Ishikawa (cell line): Measurements from ENCODE around the gene RELT.

Experiments
- CEBPB ChIP-seq: IDR thresholded peaks from 2 replicates; pipeline ENCODE4 v1.6.1; 2012
- EP300 ChIP-seq: IDR thresholded peaks from 2 replicates; pipeline ENCODE4 v1.6.1; 2012; ENCODE audit warnings: borderline replicate concordance
- RAD21 ChIP-seq: IDR thresholded peaks from 2 replicates; pipeline ENCODE4 v1.6.1; 2012; ENCODE audit warnings: low read depth
- TCF12 ChIP-seq: IDR thresholded peaks from 2 replicates; pipeline ENCODE4 v1.6.1; 2012; ENCODE audit warnings: low read depth
- TF ChIP-seq, protein P1 (sequence below): IDR thresholded peaks from 2 replicates; pipeline ENCODE4 v1.6.1; 2012; ENCODE audit warnings: low read depth, mild to moderate bottlenecking

- no peak for TF ChIP-seq RAD21
- TF ChIP-seq TCF12 = no peak
- no peak for TF ChIP-seq CEBPB
- TF ChIP-seq EP300 = no peak
- TF ChIP-seq, protein P1, sequence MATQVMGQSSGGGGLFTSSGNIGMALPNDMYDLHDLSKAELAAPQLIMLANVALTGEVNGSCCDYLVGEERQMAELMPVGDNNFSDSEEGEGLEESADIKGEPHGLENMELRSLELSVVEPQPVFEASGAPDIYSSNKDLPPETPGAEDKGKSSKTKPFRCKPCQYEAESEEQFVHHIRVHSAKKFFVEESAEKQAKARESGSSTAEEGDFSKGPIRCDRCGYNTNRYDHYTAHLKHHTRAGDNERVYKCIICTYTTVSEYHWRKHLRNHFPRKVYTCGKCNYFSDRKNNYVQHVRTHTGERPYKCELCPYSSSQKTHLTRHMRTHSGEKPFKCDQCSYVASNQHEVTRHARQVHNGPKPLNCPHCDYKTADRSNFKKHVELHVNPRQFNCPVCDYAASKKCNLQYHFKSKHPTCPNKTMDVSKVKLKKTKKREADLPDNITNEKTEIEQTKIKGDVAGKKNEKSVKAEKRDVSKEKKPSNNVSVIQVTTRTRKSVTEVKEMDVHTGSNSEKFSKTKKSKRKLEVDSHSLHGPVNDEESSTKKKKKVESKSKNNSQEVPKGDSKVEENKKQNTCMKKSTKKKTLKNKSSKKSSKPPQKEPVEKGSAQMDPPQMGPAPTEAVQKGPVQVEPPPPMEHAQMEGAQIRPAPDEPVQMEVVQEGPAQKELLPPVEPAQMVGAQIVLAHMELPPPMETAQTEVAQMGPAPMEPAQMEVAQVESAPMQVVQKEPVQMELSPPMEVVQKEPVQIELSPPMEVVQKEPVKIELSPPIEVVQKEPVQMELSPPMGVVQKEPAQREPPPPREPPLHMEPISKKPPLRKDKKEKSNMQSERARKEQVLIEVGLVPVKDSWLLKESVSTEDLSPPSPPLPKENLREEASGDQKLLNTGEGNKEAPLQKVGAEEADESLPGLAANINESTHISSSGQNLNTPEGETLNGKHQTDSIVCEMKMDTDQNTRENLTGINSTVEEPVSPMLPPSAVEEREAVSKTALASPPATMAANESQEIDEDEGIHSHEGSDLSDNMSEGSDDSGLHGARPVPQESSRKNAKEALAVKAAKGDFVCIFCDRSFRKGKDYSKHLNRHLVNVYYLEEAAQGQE = no peak
Observed at GRCh38 chr11:73391665-73392064, 15.5 kb downstream of the RELT start.
